GM12878 (cell line): ENCODE measurements around the gene COL19A1. TPM values are rescaled to one million over a fixed set of nuclear protein-coding genes. Genes with fewer than 3 reads are reported as not detected.

Source experiments
- ATAC-seq: fragments of 200-7000 bp; cut with Tn5 transposase; 3 replicates; pipeline ENCODE4 v1.9.1; 2020; ENCODE audit warnings: mild to moderate bottlenecking, moderate library complexity
- BruUV-seq: library from RNA; stranded (reverse); fragments of 400-500 nt; replicated peaks from 2 replicates; lab custom pipeline; 2021; lab: Mats Ljungman, UMichigan
- CTCF ChIA-PET: fragments of 300-600 bp; sonication (Branson Sonifier 250); formaldehyde crosslinking; extraction: SDS; loops from one replicate; lab custom pipeline; 2021; ENCODE audit warnings: inconsistent platforms; lab: Yijun Ruan, JAX
- POLR2A ChIA-PET: fragments of 350-600 bp; formaldehyde crosslinking; extraction: SDS; loops from one replicate; lab custom pipeline; 2021; ENCODE audit warnings: inconsistent platforms; lab: Charles Lee
- RAD21 ChIA-PET: fragments of 300-600 bp; sonication (Branson Sonifier 250); formaldehyde crosslinking; loops from one replicate; lab custom pipeline; 2023; ENCODE audit warnings: antibody characterized with exemption; ENCODE audit not compliant: unreplicated experiment; lab: Charles Lee
- SMC1A ChIA-PET: fragments of 300-600 bp; sonication (Branson Sonifier 250); formaldehyde crosslinking; loops from one replicate; lab custom pipeline; 2023; ENCODE audit not compliant: unreplicated experiment, uncharacterized antibody; lab: Charles Lee
- DNase-seq: peaks from one replicate; pipeline ENCODE4 v3.0.0-alpha.2; 2011; ENCODE audit warnings: low read depth, low spot score
- FAIRE-seq: peaks from 3 replicates; lab custom pipeline; 2011; peaks lifted over from hg19 to GRCh38; lab: Jason Lieb, UNC
- H2AFZ ChIP-seq: 2 replicates; pipeline ENCODE4 v1.6.0; 2011; ENCODE audit warnings: low read depth, low read length, control low read depth; ENCODE audit not compliant: control insufficient read depth
- H3K27ac ChIP-seq: 2 replicates; pipeline ENCODE4 v1.5.1; 2011; ENCODE audit warnings: control low read depth; ENCODE audit not compliant: control insufficient read depth, insufficient read depth
- H3K27me3 ChIP-seq, 2 experiments: replicated peaks in 1 of 2; 2 replicates each; pipeline versions ENCODE4 v1.6.0 to v1.6.1; 2011; ENCODE audit warnings: low read length in 1 of 2; ENCODE audit not compliant: control insufficient read depth in 2 of 2, insufficient read depth in 2 of 2
- H3K36me3 ChIP-seq, 2 experiments: 2 replicates each; pipeline ENCODE4 v1.5.1; 2011; ENCODE audit warnings: low read length in 1 of 2; ENCODE audit not compliant: control insufficient read depth in 2 of 2, insufficient read depth in 2 of 2
- H3K4me1 ChIP-seq: 2 replicates; pipeline ENCODE4 v1.6.1; 2011; ENCODE audit warnings: mild to moderate bottlenecking, low read length, moderate library complexity, mixed read lengths; ENCODE audit not compliant: control insufficient read depth, insufficient read depth
- H3K4me2 ChIP-seq: 2 replicates; pipeline ENCODE4 v1.6.0; 2011; ENCODE audit warnings: control low read depth; ENCODE audit not compliant: control insufficient read depth, insufficient read depth
- H3K4me3 ChIP-seq: fragments of 200-600 bp; sonication (generic); 2 replicates; pipeline ENCODE4 v1.5.1; 2016
- H3K79me2 ChIP-seq: 2 replicates; pipeline ENCODE4 v1.6.0; 2011; ENCODE audit warnings: low read length; ENCODE audit not compliant: control insufficient read depth, insufficient read depth
- H3K9ac ChIP-seq: 2 replicates; pipeline ENCODE4 v1.8.0; 2011; ENCODE audit warnings: low read length, control low read depth, mixed read lengths; ENCODE audit not compliant: control insufficient read depth, insufficient read depth
- H3K9me3 ChIP-seq: replicated peaks from 3 replicates; pipeline ENCODE4 v1.5.1; 2011; ENCODE audit warnings: mild to moderate bottlenecking, low read length; ENCODE audit not compliant: control insufficient read depth, insufficient read depth
- H4K20me1 ChIP-seq: 2 replicates; pipeline ENCODE4 v1.6.0; 2011; ENCODE audit not compliant: control insufficient read depth, insufficient read depth
- GATAD2B ChIP-seq: fragments of 450-650 bp; conservative IDR thresholded peaks from 2 replicates; pipeline ENCODE4 v1.6.1; 2017; ENCODE audit warnings: low read depth, mild to moderate bottlenecking, moderate library complexity
- MXI1 ChIP-seq: fragments of 150-350 bp; IDR thresholded peaks from 2 replicates; pipeline ENCODE4 v1.6.1; 2011; ENCODE audit warnings: low read depth, mild to moderate bottlenecking, inconsistent platforms, low read length, improper control_type of control experiment
- MYB ChIP-seq: fragments of 150-350 bp; IDR thresholded peaks from 2 replicates; pipeline ENCODE4 v1.6.1; 2014; ENCODE audit warnings: mild to moderate bottlenecking, low read depth, low read length, borderline replicate concordance
- WGBS: methylation state at CpG from one replicate; pipeline ENCODE4 v1.1.6; 2016; ENCODE audit warnings: low lambda C conversion rate; ENCODE audit not compliant: insufficient replicate concordance, insufficient coverage; ENCODE audit errors: missing lambda C conversion rate; 5-methylcytosine and 5-hydroxymethylcytosine counted together
- in situ Hi-C: fragments of 300-500 bp; cut with MboI; formaldehyde crosslinking; loops from 9 replicates; pipeline ENCODE4 v1.14.3; 2018; ENCODE audit warnings: mixed read lengths
- intact Hi-C: fragments of 100-400 bp; cut with micrococcal nuclease; formaldehyde crosslinking; loops from one replicate; pipeline ENCODE4 v1.14.2; 2022; ENCODE audit not compliant: unreplicated experiment
- polyA plus RNA-seq, 11 experiments: library from polyadenylated mRNA; depleted of rRNA in 4 of 11; unstranded in 6 of 11; stranded (reverse) in 5 of 11; fragments of >200 nt; fragmentation: Nextera tagmentation in 4 of 11; fragmentation: Illumina TruSeq in 1 of 11; extraction: Ambion mirVana in 4 of 11; extraction: Trizol in 1 of 11; gene quantifications; 1 replicate in 1 of 11; 2 replicates in 10 of 11; pipeline versions ENCODE4 v1.2.1 to v1.2.3, GENCODE V29; 2011 to 2016; ENCODE audit warnings: inconsistent platforms in 2 of 11, missing spikeins in 2 of 11, low read depth in 1 of 11
- total RNA-seq, 4 experiments: library from RNA; depleted of rRNA in 3 of 4; stranded (reverse); fragments of >200 nt in 3 of 4; fragmentation: Illumina TruSeq in 1 of 4; extraction: Trizol in 1 of 4; gene quantifications; 2 replicates each; pipeline versions ENCODE4 v1.2.1 to v1.2.3, GENCODE V29; 2013 to 2021

COL19A1 gene
- total and polyA plus RNA-seq, 10 of the 15 experiments (the other 5 are each of a cell fraction or from before 2014, with no cell fraction given), result 1.1 to 13.5 (median 4.1) TPM

GRCh38 chr6:69852706-69853105, 13.7 kb upstream of the COL19A1 start:
- Histone ChIP-seq H3K27ac (no peak overlapping the region), H3K9me3 (no peaks in the 10 kb centered on the region), H3K4me1 (no peaks in the 10 kb centered on the region), H3K27me3 (no peaks in the 10 kb centered on the region), H3K79me2 (no peaks in the 10 kb centered on the region), H4K20me1 (no peaks in the 10 kb centered on the region)
- DNase-seq (no peak), ATAC-seq (no peak)
- no TSS peak for BruUV-seq
- intact Hi-C loops, result no loop called here
- CTCF ChIA-PET, result no interaction called here
- POLR2A ChIA-PET, result no interaction called here
- SMC1A ChIA-PET, result interaction anchor here (1.8 kb wide), 1 partner anchor 256 kb away, joined by 7 read pairs; no protein-coding TSS in a partner anchor
- RAD21 ChIA-PET, result no interaction called here
- no peak for TF ChIP-seq GATAD2B
- TF ChIP-seq, all 136 proteins: peak for 0
- WGBS, result 0% methylated on average over 1 of the region's 1 CpG
- H3K4me3 ChIP-seq, result no peak overlapping the region
- H2AFZ ChIP-seq, result no peak overlapping the region
- no peak overlapping the region for H3K4me2 ChIP-seq
- H3K36me3 ChIP-seq, result no peaks in the 10 kb centered on the region
- no peak for FAIRE-seq
- in situ Hi-C loops, result no loop called here
- no peak overlapping the region for H3K9ac ChIP-seq

DNA sequence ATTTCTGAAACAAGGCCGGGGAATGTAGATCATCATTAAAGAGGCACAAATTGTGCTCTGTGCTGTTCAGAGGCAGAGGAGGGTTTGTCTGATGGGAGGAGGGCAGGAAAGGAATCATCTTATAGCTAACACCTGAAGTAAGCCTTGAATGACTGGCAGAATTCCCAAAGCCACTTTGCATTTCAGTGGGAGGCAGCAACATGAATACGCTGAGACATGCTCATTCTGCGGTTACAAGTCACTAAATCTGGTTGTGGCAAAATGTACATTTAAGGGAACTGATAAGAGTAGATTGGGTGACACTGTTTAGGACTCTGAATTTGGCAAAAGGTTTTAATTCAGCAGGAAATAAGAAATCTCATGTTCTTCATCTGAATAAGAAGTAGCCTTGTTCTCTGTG, 4.4 kb upstream of the COL19A1 start:
- H3K4me2 ChIP-seq, result no peak overlapping the region
- intact Hi-C loops, result no loop called here
- WGBS, result 100% methylated on average over 3 of the region's 3 CpGs

More for the DNA sequence above, 4.4 kb upstream of the COL19A1 start:
- ATAC-seq (no peak), FAIRE-seq (no peak), DNase-seq (no peak)
- Histone ChIP-seq H3K4me3 (no peak overlapping the region), H3K27me3 (no peaks in the 10 kb centered on the region), H4K20me1 (no peaks in the 10 kb centered on the region), H3K4me1 (0 out of 2 replicates have a peak, but pooled peaks cover 3% of the 10 kb centered on the region), H3K9ac (no peak overlapping the region), H3K36me3 (no peaks in the 10 kb centered on the region), H3K79me2 (peaks cover 20% of the 10 kb centered on the region), H3K27ac (no peak overlapping the region), H3K9me3 (no peaks in the 10 kb centered on the region), H2AFZ (no peak overlapping the region)
- ChIA-PET RAD21 (interaction anchor here (0.9 kb wide), 1 partner anchor 82 kb away, joined by 3 read pairs; no protein-coding TSS in a partner anchor), POLR2A (no interaction called here), SMC1A (interaction anchor here (0.7 to 5.5 kb wide), 6 partner anchors 8 to 65 kb away, joined by 3 to 57 read pairs (median 4); partner anchors contain the start of gene LMBRD1), CTCF (interaction anchor here (0.7 to 2.3 kb wide), 4 partner anchors 11 to 244 kb away, joined by 3 to 9 read pairs (median 4); no protein-coding TSS in a partner anchor)
- TF ChIP-seq MYB (no peak), MXI1 (no peak)
- BruUV-seq, result no TSS peak
- in situ Hi-C loops, result no loop called here
